ENCODE results near the gene PDE6D.
A peak's percentile ranks its signal among the peaks of the same experiment; 100 is the strongest.
"Not testable (repeated sequence)": the region's sequence is repeated elsewhere in the genome, so short reads cannot be mapped to it uniquely, and the experiment has no call there.

The PDE6D gene

DNA sequence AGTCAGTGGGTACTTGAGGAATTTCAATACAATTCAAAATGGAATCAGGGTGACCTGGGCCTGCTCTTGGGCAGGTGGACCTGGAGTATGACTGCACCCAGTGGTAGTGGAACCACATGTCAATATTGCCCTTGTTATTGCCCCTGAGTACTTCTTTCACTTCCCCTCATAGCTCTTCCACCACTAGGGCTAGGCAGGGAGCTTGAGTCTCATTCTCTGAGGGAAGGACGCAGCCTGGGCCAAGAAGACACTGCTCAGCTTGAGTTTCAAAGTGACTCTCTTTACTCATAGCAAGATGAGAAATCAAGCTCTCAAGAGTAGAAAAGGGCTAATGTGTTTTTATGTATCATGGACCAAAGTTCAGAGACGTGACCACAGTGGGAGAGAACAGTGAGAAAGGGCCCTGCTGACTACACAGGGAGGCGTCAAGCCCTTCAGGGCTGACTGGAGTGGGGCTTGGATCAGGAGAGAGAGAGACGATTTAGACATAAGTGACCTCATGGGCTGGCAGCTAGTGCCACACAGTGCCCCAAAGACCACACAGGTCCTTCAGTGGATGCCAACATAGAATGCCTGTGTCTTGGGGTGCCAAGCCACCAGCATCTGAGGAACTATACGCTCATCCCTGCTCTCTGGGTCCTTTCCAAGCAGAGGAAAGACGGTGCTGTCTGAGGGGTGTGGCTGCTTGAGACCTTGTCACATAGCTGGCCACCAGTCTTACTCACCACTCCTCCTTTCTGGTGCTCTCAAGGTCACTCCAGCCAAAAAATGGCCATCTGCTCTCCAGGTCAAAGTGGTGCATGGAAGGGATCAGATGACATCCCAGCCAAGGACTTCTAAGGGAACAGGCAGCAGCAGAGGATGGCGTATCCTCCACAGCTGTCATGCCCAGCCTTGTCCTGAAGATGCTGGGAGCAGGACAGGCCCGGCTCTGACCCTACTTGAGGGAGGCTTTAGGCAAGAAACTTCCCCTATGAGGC, 59.8 kb downstream of the PDE6D start:
- no peak for DNase-seq

DNA sequence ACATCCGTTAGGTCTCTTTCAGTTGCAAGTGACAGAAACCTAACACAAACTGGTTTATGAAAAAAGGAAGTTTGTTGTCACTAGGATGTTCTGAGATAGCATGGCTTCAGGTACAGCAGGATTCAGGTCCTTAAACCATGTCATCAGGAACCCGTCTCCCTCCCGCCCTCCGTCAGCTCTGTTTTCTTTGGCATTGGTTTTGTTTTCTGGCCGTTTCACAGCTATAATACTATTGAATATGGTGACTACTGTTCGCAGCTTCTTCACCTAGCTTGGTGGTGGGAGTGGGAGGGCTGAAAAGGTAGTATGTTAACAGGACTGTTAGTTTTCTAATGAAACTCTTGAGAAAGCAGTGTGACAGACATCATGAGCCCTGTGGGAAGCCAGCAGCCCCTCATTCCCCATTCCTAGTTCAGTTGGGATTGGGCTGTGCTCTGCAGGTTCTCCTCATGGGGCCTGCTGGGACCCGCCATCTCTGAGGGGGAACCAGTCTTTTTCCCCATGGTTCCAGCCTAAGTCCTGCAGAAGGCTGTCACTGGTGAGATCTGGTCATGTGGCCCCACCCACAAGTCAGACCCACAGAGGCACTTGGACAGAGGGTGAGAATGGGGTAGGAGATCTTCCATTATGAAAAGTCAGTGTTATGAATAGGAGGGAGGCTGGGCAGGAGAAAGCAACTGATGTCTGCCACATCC, 60.6 kb downstream of the PDE6D start:
- DNase-seq = no peak

DNA sequence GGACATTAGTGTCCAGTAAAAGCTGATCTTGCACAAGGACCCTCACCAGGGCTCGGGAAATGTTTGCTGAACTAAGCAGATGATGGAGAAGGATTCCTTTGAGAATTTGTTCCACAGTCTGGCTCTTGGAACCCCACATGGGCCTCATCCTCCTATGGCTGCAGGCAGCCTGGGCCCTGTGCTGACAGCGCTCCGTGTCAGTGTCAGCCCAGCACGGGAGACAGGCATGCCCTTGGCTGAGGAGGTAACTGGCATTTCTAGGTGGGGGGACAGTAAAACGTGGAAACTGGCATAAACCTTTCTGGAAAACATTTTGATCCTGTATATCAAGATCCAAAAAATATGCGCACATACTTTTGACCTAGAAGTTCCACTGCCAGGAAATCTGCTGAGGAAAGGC, 62.3 kb downstream of the PDE6D start:
- DNase-seq = no peak

DNA sequence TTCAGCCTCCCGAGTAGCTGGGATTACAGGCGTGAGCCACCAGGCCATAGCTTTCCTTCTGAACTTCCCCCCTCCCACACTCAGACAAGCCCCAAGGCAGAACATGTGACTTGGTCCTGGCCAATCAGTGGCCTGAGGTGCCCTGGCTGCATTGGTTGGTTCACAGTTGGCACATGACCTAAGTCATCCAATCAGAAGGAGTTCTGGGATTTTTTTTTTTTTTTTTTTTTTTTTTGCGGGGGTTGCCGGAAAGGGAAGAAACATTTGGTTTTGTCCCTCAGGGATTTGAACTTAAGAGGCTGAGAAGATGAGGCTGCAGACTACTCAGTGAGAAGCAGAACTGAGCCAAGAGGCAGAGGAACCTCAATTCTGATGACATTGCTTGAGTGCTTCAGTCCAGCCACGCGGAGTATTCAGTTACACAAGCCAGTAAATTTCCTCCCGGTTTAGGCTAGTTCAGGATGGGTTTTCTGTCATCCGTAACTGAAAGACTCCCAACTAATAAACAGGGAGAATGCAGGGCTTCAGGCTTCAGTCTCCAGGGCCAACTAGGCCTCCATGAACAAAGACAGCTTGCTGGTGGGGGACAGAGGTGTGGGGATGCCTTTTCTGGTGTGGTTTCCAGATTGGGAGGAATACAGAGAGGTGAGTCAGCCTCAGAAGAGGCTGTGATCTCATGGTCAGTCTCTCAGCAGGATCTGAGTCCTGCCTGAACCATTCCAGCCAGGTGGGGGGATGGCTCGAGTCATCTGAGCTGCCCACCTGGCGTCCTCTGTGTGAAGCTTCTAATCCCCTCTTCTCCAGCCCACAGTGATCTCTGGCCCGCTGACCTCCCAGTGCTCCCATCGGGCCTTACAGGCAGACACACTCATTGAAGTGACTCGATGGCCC, 63.6 kb downstream of the PDE6D start:
- DNase-seq = peak in 6 of 56 donors; percentile 6 to 53 (median 18)

DNA sequence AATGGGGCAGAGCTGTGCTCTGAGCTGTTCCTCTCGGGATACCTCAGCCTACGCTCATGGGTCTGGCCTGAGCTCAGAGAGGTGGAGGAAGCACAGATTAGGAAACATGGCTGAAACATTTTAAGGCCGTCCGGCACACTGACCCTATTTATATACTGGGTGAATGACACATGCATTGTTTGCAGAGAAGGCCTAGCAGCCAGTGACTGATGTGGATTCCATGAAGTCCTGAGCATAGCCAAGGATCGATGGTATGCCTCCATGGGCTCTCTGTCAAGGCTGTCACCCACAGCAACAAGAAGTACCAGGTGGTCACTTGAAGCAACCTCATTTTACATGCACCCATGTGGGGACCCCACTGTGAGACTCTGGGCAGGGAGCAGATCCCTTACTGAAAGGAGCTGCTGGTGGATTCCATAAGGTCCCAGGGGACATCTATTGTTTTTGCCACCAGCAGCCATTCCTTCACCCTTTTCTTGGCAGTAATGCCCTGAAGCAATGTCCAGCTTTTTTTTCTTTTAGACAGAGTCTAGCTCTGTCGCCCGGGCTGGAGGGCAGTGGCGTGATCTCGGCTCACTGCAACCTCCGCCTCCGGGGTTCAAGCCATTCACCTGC, 64.3 kb downstream of the PDE6D start:
- no peak for DNase-seq

DNA sequence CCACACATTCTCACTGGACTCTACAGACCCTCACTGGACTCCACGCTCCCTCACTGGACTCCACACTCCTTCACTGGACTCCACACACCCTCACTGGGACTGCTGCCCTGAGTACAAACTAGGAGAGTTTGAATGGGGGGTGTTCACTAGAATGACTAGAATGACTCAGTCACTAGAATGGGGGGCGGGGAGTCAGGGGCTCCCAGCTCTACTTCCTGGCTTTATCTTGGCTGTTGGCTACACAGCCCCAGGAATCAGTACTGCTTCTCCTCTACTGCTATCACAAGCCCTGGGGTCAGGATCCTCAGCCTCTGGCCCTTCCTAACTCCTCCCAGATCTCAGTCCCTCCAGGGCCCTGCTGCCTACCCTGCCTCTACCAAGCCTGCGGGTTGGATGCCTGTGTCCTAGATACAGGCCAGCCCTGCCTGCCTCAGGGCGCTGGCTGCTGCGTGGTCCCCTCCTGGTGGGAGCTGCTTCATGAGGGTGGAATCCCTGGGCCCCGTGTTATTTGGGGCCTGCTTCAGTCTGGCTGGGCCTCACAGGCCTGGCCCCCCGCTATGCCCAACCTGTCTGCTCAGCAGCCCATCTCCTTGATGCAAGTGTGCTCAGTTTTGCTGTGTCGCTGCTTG, 65.0 kb downstream of the PDE6D start:
- DNase-seq = no peak

DNA sequence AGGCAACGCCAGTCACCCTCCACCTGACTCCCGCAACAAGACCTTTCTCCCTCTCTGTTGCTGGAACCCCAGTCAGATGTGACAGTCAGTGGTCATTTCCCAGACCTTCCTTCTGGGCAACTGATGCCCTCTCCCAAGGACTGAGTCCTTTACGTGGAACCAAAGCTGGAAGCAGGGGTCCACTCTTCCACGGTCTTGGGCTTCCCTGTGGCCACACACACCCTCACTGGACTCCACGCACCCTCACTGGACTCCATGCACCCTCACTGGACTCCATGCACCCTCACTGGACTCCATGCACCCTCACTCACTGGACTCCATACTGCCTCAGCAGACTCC, 65.6 kb downstream of the PDE6D start:
- DNase-seq = no peak

DNA sequence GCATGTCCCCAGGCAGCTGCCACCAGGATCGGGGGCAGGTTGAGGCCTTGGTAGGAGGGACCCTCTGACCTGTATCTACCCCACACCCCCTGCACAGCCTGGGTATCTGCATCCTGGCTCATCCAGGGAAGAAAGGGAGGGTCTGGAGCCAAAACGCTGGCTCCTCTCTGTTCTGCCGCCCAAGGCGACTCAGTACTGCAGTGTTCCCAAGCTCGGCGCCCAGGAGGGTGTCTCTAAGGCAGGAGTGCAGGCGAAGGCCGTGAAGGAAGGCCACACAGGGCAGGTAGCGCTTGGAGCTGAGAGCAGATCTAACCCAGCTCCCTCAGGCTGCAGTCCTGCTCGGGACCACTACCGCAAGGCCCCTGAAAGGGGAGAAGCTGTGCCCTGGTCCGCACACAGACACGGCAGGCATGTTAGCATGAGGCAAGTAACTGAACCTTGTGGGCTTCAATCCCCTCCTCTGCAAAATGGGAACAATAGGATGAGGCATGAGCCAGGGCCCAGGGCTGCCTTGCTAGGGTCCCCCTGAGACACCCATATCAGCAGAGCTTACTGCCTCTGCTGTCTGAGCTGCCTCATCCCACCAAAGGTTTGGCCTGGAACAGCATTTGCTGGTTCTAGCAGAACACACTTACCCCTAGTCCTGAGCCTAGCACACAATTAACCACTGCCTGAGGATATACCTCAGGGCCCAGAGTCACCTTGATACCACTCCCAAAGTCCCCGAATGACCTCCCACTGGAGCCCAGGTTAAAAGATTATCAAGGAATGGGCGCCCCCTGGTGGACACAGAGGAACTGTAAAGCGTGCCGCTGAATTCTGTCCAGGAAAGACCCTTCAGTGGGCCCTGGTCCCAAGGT, 66.2 kb downstream of the PDE6D start:
- DNase-seq = peak in 37 of 56 donors; percentile 15 to 78 (median 45)

DNA sequence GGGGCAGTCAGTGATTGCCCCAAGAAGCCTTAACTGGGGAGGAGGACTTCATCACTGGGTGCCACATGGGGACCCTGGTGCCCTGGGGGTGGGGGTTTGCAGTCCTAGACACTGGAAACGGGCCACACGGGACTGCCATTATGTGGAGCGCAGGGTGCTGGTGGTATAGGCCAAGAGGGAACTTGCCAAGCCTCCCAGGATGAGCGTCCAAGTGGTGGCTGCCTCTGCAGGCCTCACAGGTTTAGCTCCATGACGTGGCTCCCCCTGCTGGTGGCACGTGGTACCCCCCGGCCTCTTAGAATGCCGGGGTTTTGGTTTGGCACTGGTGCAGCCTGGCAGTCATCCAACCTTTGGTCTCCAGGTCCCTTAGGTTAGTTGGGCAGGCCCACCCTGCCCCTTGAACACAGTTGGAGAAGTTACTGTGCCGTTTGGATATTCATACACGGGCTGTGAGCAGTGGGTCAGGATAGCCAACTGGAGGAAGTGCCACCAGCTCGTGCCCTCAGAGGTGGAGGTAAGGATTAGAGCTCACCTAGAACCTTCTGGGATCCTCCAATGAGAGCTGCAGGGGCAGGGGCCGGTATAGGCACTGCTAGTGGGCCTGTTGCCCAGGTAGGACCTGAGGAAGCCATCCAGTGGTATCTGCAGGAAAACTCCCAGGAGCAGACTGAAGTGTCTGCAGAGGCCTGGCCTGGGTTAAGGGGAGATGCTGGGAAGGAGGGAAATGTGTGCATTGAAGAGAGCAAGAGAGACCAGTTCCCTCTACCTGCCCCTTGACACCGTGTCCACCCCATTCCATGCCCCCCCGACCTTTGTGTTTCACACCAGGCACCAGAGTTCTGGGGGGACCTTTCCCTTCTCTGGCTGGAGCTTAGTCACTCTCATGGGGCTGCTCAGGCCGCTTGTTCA, 67.1 kb downstream of the PDE6D start:
- peak in 52 of 56 donors; percentile 20 to 90 (median 62) for DNase-seq

DNA sequence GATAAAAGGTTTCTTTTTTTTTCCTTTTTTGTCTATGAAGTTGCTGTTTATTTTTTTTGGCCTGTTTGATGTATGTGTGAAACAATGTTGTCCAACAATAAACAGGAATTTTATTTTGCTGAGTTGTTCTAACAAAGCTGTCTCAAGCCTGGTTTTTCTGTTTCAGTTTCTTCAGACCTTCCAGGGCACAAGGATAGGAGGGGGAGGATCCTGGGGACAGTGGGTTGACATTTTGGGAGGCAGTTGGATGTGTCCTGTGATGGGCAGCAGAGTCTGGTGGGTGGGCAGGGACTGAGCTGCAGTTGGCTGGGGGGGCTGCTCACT, 67.7 kb downstream of the PDE6D start:
- not testable (repeated sequence) for DNase-seq

DNA sequence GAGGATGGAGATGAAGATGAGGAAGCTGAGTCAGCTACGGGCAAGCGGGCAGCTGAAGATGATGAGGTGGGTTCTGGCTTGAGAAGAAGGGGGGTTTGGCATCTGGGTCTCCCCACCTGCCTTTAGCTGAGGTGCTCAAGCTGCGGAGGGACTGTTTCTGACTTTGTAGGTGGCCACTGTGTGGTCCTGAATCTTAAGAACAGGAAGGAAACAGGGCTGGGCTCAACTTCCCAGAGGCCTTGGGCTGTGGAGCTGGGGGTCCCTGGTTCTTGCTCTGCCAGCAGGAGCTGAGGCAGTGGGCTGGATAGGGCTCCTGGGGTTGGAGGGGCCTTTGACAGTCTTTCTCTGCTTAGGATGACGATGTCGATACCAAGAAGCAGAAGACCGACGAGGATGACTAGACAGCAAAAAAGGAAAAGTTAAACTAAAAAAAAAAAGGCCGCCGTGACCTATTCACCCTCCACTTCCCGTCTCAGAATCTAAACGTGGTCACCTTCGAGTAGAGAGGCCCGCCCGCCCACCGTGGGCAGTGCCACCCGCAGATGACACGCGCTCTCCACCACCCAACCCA, 68.5 kb downstream of the PDE6D start:
- DNase-seq = not testable (repeated sequence)

DNA sequence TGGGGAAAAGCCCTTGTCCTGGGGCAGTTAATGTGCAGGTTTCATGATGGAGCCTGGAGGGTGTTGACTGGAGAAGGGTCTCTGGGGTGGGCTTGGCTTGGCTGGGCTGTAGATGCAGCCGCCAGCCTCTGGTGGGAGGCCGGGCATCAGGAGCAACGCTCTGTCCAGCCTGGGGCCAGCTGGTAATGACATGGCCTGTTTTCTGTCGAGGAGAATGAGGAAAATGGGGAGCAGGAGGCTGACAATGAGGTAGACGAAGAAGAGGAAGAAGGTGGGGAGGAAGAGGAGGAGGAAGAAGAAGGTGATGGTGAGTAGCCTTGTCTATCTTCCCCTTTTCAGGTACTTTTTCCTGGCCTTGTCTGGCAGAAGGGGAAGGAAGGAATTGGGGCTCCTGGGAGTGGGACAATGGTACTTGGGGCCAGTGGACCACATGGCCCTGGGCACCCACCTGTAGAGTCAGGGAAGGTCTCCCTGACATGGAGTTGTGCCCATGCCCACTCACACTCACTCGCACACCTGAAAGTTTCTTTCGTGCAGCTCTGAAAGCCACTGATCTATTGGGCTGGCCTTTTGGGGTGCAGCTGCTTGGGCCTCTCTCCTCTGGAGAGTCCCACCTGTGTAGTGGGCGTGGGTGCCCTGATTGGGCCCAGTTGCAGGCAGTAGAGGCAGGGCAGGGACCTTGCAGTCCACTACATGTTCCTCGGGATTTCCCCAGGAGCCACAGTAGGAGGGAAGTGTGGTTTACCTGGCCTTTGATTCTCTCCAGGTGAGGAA, 69.2 kb downstream of the PDE6D start:
- DNase-seq = no peak

DNA sequence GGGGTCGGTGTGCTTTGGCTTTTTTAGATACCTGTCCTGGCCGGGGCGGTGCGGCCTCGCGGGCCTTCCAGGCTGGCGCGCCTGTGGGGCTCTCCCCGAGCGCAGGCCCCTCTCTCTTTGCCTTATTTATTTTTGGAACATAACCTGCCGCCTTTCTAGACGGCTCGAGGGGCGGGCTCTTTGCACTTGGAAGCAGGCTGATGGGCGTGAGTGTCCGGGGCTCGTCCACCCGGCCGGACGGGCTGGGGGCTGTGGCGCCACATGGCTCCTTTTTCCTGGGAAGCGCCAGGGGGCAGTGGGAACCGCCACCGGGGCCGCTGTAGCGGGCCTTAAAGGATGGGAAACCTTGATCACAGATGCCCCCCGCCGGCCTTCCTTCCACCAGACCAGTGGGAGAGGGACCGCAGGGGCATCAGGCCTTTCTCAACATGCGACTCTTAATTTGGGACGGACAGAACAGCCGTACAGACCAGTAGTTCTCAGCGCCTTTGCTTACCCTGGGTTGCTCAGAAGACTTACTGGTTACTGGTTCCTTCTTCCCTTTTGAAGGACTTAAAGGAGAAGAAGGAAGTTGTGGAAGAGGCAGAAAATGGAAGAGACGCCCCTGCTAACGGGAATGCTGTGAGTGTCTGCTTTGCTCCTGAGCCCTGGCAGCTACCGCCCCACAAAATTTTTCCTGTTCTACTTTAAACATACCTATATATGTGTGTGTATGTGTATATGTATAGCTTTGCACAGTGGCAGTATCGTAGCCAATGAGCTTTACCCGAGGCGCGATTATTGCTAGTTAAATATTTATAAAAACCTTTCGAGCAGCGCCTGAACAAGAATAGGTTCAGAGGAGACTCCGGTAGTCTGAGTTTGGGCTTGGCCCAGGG, 70.0 kb downstream of the PDE6D start:
- peak in 10 of 56 donors; percentile 16 to 48 (median 37) for DNase-seq

DNA sequence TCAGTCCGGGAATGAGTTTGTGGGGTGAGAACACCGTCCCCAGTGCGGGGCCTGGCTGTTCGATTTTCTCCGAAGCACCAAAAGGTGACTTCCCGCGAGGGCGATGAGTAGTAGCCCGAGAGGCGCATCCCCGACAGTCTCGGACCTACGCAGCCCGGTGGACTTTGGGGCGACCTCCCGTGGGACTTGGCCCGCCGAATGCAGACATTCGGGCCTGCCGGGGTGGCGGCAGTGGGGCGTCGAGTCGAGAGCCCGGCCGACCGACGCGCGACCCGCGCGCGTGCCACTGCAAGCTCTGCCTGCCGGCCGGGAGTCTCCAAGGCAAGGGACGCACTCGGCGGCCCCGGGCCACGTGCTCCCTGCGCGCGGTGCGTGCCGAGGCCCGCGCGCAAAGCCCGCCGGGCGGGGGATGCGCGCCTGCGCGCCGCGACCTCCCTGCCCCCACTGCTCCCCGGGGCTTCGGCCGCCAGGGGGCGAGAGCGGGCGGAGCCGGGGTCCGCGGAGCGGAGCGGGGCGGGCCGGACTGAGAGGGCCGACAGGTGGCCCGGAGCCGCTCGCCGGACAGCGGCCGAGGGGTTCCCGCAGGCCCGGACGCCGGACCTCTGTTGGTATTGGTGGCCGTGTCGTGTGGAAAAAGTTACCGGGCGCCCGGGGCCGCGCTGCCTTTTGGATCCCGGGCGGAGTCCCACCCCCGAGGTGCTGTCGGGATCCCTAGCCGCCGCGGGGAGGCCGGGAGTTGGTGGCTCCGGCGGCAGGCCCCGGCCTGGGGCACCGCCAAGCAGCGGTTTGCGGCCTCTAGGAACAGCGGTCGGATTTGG, 70.9 kb downstream of the PDE6D start:
- DNase-seq = peak in 49 of 56 donors; percentile 25 to 89 (median 71)

DNA sequence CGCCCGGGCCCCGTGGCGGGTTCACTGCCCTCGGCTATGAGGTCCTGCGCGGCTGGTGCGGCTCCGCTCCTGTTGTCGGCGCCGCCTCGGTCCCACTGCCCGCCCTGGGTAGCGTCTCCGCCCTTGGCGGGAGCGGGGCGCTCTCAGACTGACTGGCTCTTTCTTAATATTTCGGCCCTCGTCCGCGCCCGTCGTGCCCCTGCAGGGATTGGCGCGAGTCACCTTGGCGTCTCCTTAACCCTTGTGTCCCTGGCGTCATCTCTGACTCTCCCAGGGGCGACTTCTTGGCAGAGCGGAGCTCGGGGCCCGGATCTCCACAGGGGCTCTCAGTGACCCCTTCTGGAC, 71.5 kb downstream of the PDE6D start:
- peak in 16 of 56 donors; percentile 24 to 71 (median 52) for DNase-seq

All from amygdala (tissue), 56 donors.